RWPE1 (cell line): ENCODE data around the gene PTGDR.

Experiments
- CTCF ChIA-PET: fragments of 350-600 bp; sonication (Branson Sonifier 250); formaldehyde crosslinking; extraction: SDS; loops from one replicate; lab custom pipeline; 2021; lab: Yijun Ruan, JAX
- POLR2A ChIA-PET: fragments of 400-600 bp; formaldehyde crosslinking; extraction: SDS; loops from one replicate; lab custom pipeline; 2020; ENCODE audit warnings: antibody characterized with exemption; ENCODE audit not compliant: low non-redundant PET; lab: Yijun Ruan, JAX
- DNase-seq: peaks from one replicate; pipeline ENCODE4 v3.0.0; 2012; ENCODE audit warnings: low spot score
- H3K27ac ChIP-seq: fragments of 450-650 bp; 2 replicates; pipeline ENCODE4 v1.5.1; 2017
- CTCF ChIP-seq: fragments of 450-650 bp; conservative IDR thresholded peaks from 2 replicates; pipeline ENCODE4 v1.5.1; 2017; ENCODE audit warnings: low read depth, mild to moderate bottlenecking

Gene PTGDR

DNA sequence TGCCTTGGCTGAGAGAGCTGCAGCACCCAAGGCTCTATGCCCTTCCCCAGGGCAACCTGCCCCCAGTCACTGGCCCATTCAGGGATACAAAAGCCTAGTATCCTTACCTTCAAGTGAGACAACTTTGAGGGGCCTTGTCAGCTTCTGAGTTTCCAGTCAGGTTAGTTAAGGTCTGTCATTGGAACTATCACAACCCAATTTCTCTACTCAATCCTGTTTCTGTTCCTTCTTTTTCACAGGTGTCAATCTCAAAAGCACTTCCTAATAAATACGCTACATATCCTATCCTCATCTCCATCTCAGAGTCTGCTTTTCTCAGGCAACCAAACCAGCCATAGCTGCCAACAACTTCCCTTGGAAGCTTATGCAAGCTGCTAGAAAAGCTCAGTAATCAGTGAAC is 4.9 kb upstream of the PTGDR start:
- CTCF ChIA-PET, result no interaction called here

DNA sequence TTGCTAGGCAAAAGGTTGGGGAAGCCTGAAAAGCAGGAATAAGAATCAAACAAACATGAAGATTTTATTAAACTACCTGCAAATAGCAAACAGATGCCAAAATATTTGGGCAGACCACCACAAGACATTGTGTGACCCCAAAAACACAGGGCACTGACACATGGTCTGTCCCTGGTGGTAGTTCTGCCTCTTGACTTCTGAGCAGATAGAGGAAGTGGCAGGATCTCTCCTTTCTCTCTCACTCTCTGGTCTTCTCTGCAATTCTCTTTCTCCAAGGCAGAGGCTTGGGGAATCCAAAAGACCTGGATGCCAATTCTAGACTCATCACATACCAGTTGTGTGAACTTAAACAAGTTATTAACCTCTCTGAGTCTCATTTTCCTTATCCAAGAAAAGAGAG is 4.3 kb upstream of the PTGDR start:
- TF ChIP-seq CTCF, result no peak
- POLR2A ChIA-PET, result no interaction called here
- CTCF ChIA-PET, result no interaction called here
- no peak for DNase-seq
- no peak overlapping the region for H3K27ac ChIP-seq

More for the DNA sequence above, 4.9 kb upstream of the PTGDR start:
- H3K27ac ChIP-seq, result no peak overlapping the region
- TF ChIP-seq CTCF, result no peak
- POLR2A ChIA-PET, result no interaction called here
- no peak for DNase-seq

DNA sequence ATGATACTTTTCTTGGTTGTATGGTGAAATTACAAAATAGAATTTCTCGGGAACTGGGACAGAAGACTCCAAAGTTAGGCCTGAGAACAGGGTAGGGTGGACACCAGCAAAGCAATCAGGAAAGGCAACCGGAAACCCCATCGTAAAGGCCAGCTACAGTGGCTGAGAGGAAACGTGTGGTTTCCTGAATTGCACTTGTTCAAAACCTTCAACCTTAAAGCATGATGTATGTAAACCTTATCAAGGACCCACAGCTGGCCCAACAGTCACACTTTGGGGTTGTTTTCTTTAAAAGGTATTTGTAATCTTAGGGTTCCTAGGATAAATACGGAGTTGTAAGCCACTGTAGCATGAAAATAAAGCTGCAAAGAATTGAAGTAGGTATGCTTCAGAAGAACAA is 2.2 kb upstream of the PTGDR start:
- no peak for TF ChIP-seq CTCF
- DNase-seq, result no peak
- POLR2A ChIA-PET, result interaction anchor here (0.6 kb wide), 1 partner anchor 111 kb away, joined by 5 read pairs; no protein-coding TSS in a partner anchor
- H3K27ac ChIP-seq, result no peak overlapping the region
- CTCF ChIA-PET, result interaction anchor here (0.6 kb wide), 2 partner anchors 9 to 62 kb away, joined by 3 read pairs; no protein-coding TSS in a partner anchor

- ChIA-PET CTCF (interaction anchor here (0.7 kb wide), 1 partner anchor 15 kb away, joined by 3 read pairs; no protein-coding TSS in a partner anchor), POLR2A (no interaction called here)
- no peak for DNase-seq
Measured at GRCh38 chr14:52266179-52266578, 1.3 kb upstream of the PTGDR start.

DNA sequence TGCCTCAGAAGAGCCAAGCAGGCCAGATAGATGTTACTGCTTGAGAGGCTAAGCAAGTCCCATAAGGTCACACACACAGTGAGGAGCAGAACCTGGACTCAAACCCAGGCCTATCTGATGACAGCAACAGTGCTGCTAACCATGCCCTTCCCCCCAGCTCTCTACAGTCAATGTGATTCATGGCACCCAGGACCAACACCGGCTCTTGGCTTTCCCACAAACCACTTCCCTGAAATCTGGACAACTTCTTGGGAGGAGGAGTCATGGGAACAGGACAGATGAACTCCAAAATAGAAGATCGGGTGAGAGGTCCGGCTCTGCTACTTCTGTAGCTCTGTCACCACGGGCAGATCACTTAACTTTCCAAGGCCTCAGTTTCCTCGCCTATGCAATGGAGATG is 716 bp upstream of the PTGDR start:
- H3K27ac ChIP-seq, result no peak overlapping the region
- CTCF ChIA-PET, result interaction anchor here (0.6 to 0.7 kb wide), 2 partner anchors 15 to 1207 kb away, joined by 3 to 9 read pairs; no protein-coding TSS in a partner anchor
- POLR2A ChIA-PET, result no interaction called here
- no peak for DNase-seq
- no peak for TF ChIP-seq CTCF

More at GRCh38 chr14:52266179-52266578, 1.3 kb upstream of the PTGDR start:
- H3K27ac ChIP-seq, result no peak overlapping the region
- TF ChIP-seq CTCF, result no peak

DNA sequence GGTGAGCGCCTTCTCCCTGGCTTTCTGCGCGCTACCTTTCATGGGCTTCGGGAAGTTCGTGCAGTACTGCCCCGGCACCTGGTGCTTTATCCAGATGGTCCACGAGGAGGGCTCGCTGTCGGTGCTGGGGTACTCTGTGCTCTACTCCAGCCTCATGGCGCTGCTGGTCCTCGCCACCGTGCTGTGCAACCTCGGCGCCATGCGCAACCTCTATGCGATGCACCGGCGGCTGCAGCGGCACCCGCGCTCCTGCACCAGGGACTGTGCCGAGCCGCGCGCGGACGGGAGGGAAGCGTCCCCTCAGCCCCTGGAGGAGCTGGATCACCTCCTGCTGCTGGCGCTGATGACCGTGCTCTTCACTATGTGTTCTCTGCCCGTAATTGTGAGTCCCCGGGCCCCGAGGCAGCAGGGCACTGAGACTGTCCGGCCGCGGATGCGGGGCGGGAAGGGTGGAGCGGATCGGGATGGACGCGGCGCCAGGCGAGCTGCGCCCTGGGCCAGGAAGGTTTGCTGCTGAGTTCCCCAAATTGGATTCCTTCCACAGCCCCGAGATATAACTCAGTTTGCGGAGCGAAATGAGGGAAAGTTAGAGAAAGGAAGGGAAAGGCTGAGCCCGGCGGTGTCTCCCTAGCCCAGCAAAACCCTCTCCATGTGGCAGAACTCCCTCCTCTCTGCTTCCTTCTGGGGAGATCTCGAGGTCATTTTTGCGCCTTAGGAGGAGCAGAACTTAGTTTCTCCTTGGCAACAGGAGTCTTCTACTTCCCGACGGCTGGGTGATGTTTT is 972 bp downstream of the PTGDR start:
- ChIA-PET POLR2A (no interaction called here), CTCF (interaction anchor here (0.7 kb wide), 1 partner anchor 946 kb away, joined by 3 read pairs; no protein-coding TSS in a partner anchor)
- H3K27ac ChIP-seq, result no peak overlapping the region
- TF ChIP-seq CTCF, result no peak
- no peak for DNase-seq
